IMR-90 (cell line): ENCODE data around the gene NEURL1. TPM values are rescaled to one million over a fixed set of nuclear protein-coding genes. Genes with fewer than 3 reads are reported as not detected.

ENCODE experiments used
- ATAC-seq: fragments of 200-7000 bp; cut with Tn5 transposase; 2 replicates; pipeline ENCODE4 v1.9.1; 2020; ENCODE audit warnings: low read depth, mild to moderate bottlenecking, moderate library complexity
- BruUV-seq: library from RNA; stranded (reverse); fragments of 400-500 nt; replicated peaks from 2 replicates; lab custom pipeline; 2021; lab: Mats Ljungman, UMichigan
- CTCF ChIA-PET: fragments of 300-600 bp; formaldehyde crosslinking; extraction: SDS; loops from one replicate; lab custom pipeline; 2021; ENCODE audit warnings: antibody characterized with exemption; lab: Yijun Ruan, JAX
- POLR2A ChIA-PET: fragments of 300-600 bp; sonication (Branson Sonifier 250); formaldehyde crosslinking; loops from one replicate; lab custom pipeline; 2022; ENCODE audit warnings: antibody characterized with exemption; ENCODE audit not compliant: unreplicated experiment; lab: Charles Lee
- DNase-seq: peaks from one replicate; pipeline ENCODE4 v3.0.0; 2013
- H2AFZ ChIP-seq: replicated peaks from 2 replicates; pipeline ENCODE3; 2013; ENCODE audit warnings: low read length, mild to moderate bottlenecking; ENCODE audit not compliant: poor library complexity
- H2AK5ac ChIP-seq: 2 replicates; pipeline ENCODE4 v1.6.1; 2013; ENCODE audit warnings: low read depth, low read length, inconsistent platforms
- H2AK9ac ChIP-seq: replicated peaks from 2 replicates; pipeline ENCODE3; 2013; ENCODE audit warnings: mild to moderate bottlenecking, low read depth, low read length, moderate library complexity; ENCODE audit not compliant: poor library complexity
- H2BK120ac ChIP-seq: 2 replicates; pipeline ENCODE4 v1.6.1; 2013; ENCODE audit warnings: low read depth, low read length, inconsistent platforms
- H2BK15ac ChIP-seq: 3 replicates; pipeline ENCODE4 v1.6.1; 2013; ENCODE audit warnings: low read depth, low read length, inconsistent platforms
- H2BK20ac ChIP-seq: 2 replicates; pipeline ENCODE4 v1.6.1; 2013; ENCODE audit warnings: low read depth, mild to moderate bottlenecking, inconsistent platforms, low read length, moderate library complexity
- H2BK5ac ChIP-seq: 2 replicates; pipeline ENCODE4 v1.6.1; 2013; ENCODE audit warnings: mild to moderate bottlenecking, low read depth, low read length, inconsistent platforms; ENCODE audit not compliant: poor library complexity, severe bottlenecking
- H3K14ac ChIP-seq: replicated peaks from 2 replicates; pipeline ENCODE4 v1.6.1; 2013; ENCODE audit warnings: low read depth, low read length, inconsistent platforms
- H3K18ac ChIP-seq: 2 replicates; pipeline ENCODE4 v1.6.1; 2013; ENCODE audit warnings: low read depth, low read length, control low read depth
- H3K23ac ChIP-seq: 2 replicates; pipeline ENCODE4 v1.6.1; 2013; ENCODE audit warnings: low read depth, low read length, inconsistent platforms
- H3K27ac ChIP-seq: 2 replicates; pipeline ENCODE4 v1.5.1; 2013; ENCODE audit warnings: mild to moderate bottlenecking, control low read depth, low read length; ENCODE audit not compliant: insufficient read depth
- H3K27me3 ChIP-seq: 2 replicates; pipeline ENCODE4 v1.6.1; 2013; ENCODE audit warnings: low read length; ENCODE audit not compliant: control insufficient read depth, insufficient read depth
- H3K36me3 ChIP-seq: 2 replicates; pipeline ENCODE4 v1.6.1; 2013; ENCODE audit warnings: low read length, mixed read lengths; ENCODE audit not compliant: control insufficient read depth, insufficient read depth
- H3K4ac ChIP-seq: 2 replicates; pipeline ENCODE4 v1.6.1; 2013; ENCODE audit warnings: low read depth, low read length, inconsistent platforms
- H3K4me1 ChIP-seq: 2 replicates; pipeline ENCODE4 v1.6.1; 2013; ENCODE audit warnings: low read length, mixed read lengths; ENCODE audit not compliant: control insufficient read depth, insufficient read depth
- H3K4me2 ChIP-seq: 2 replicates; pipeline ENCODE4 v1.6.1; 2013; ENCODE audit warnings: low read depth, mild to moderate bottlenecking, control low read depth, low read length, moderate library complexity
- H3K4me3 ChIP-seq: 2 replicates; pipeline ENCODE4 v1.5.1; 2013; ENCODE audit warnings: low read depth, mild to moderate bottlenecking, control low read depth, low read length, moderate library complexity; ENCODE audit not compliant: insufficient read depth
- H3K56ac ChIP-seq: 2 replicates; pipeline ENCODE4 v1.6.1; 2013; ENCODE audit warnings: low read length, inconsistent platforms; ENCODE audit not compliant: insufficient read depth; ENCODE audit errors: extremely low read depth
- H3K79me1 ChIP-seq, 2 experiments: 2 replicates each; pipeline ENCODE4 v1.6.1; 2013; ENCODE audit warnings: low read length in 2 of 2, inconsistent platforms in 1 of 2, low read depth in 1 of 2
- H3K9ac ChIP-seq: 2 replicates; pipeline ENCODE4 v1.6.1; 2013; ENCODE audit warnings: low read depth, low read length, control low read depth
- H3K9me1 ChIP-seq: 2 replicates; pipeline ENCODE4 v1.6.1; 2013; ENCODE audit warnings: low read length, inconsistent platforms; ENCODE audit not compliant: insufficient read depth
- H3K9me3 ChIP-seq: 2 replicates; pipeline ENCODE4 v1.6.1; 2013; ENCODE audit warnings: low read length; ENCODE audit not compliant: control insufficient read depth, insufficient read depth
- H4K20me1 ChIP-seq: 2 replicates; pipeline ENCODE4 v1.6.1; 2013; ENCODE audit warnings: low read length, inconsistent platforms; ENCODE audit not compliant: insufficient read depth
- H4K5ac ChIP-seq: 2 replicates; pipeline ENCODE4 v1.6.1; 2013; ENCODE audit warnings: mild to moderate bottlenecking, low read depth, low read length, control low read depth
- H4K8ac ChIP-seq, 2 experiments: 2 replicates each; pipeline ENCODE4 v1.6.1; 2013; ENCODE audit warnings: low read depth in 2 of 2, low read length in 2 of 2, control low read depth in 1 of 2, inconsistent platforms in 1 of 2
- H4K91ac ChIP-seq: 2 replicates; pipeline ENCODE4 v1.6.1; 2013; ENCODE audit warnings: low read depth, low read length, inconsistent platforms; ENCODE audit not compliant: insufficient read depth
- BHLHE40 ChIP-seq: fragments of 150-350 bp; IDR thresholded peaks from 2 replicates; pipeline ENCODE4 v1.6.1; 2016; ENCODE audit warnings: mild to moderate bottlenecking, low read depth, low read length
- CEBPB ChIP-seq: IDR thresholded peaks from 2 replicates; pipeline ENCODE4 v1.6.1; 2012; ENCODE audit warnings: low read depth, low read length, improper control_type of control experiment
- FOS ChIP-seq: fragments of 150-350 bp; IDR thresholded peaks from 2 replicates; pipeline ENCODE4 v1.6.1; 2016; ENCODE audit warnings: low read depth, low read length
- MAFK ChIP-seq: IDR thresholded peaks from 2 replicates; pipeline ENCODE4 v1.6.1; 2012; ENCODE audit warnings: low read depth, low read length, improper control_type of control experiment
- MAZ ChIP-seq: IDR thresholded peaks from 2 replicates; pipeline ENCODE4 v1.6.1; 2012; ENCODE audit warnings: low read depth, mild to moderate bottlenecking, low read length, improper control_type of control experiment, moderate library complexity, borderline replicate concordance
- NFE2L2 ChIP-seq: fragments of 150-350 bp; IDR thresholded peaks from 2 replicates; pipeline ENCODE4 v1.6.1; 2016; ENCODE audit warnings: low read depth, mild to moderate bottlenecking, low read length
- POLR2A ChIP-seq: IDR thresholded peaks from 2 replicates; pipeline ENCODE4 v1.6.1; 2012; ENCODE audit warnings: mild to moderate bottlenecking, low read depth, low read length
- RAD21 ChIP-seq: IDR thresholded peaks from 2 replicates; pipeline ENCODE4 v1.6.1; 2012; ENCODE audit warnings: low read length, improper control_type of control experiment
- RCOR1 ChIP-seq: IDR thresholded peaks from 2 replicates; pipeline ENCODE4 v1.6.1; 2012; ENCODE audit warnings: mild to moderate bottlenecking, low read length, improper control_type of control experiment; ENCODE audit not compliant: insufficient replicate concordance
- RFX5 ChIP-seq: IDR thresholded peaks from 2 replicates; pipeline ENCODE4 v1.8.0; 2012; ENCODE audit warnings: low read depth, mild to moderate bottlenecking, low read length, moderate library complexity
- SMC3 ChIP-seq: fragments of 150-350 bp; IDR thresholded peaks from 2 replicates; pipeline ENCODE4 v1.6.1; 2016; ENCODE audit warnings: low read depth, mild to moderate bottlenecking, antibody characterized with exemption, low read length, moderate library complexity
- WGBS, 2 experiments: methylation state at CpG; one replicate each; pipeline versions ENCODE4 v1.1.5 to v1.1.7; 2013; ENCODE audit warnings: missing lambda C conversion rate in 2 of 2; ENCODE audit not compliant: insufficient read length in 1 of 2; ENCODE audit errors: extremely low coverage in 2 of 2; 5-methylcytosine and 5-hydroxymethylcytosine counted together
- dilution Hi-C: fragments of 300-500 bp; cut with HindIII; formaldehyde crosslinking; loops from one replicate; pipeline ENCODE4 v1.14.3; 2018; ENCODE audit warnings: low sequenced_read_pairs; ENCODE audit not compliant: unreplicated experiment
- in situ Hi-C: fragments of 300-500 bp; cut with MboI; formaldehyde crosslinking; loops from 3 replicates; pipeline ENCODE4 v1.14.3; 2019; ENCODE audit warnings: low sequenced_read_pairs, inconsistent platforms, mixed read lengths
- intact Hi-C: fragments of 100-400 bp; cut with micrococcal nuclease; formaldehyde crosslinking; loops from 2 replicates; pipeline ENCODE4 v1.10.0; 2022
- polyA plus RNA-seq, 3 experiments: library from polyadenylated mRNA; depleted of rRNA; stranded (reverse); fragments of >200 nt; gene quantifications; 2 replicates each; pipeline ENCODE4 v1.2.3, GENCODE V29; 2012; ENCODE audit warnings: low replicate concordance in 1 of 3
- total RNA-seq: library from RNA; depleted of rRNA; stranded (reverse); fragments of >200 nt; gene quantifications from 2 replicates; pipeline ENCODE4 v1.2.3, GENCODE V29; 2012
- TF ChIP-seq, protein P1 (sequence below): fragments of 150-350 bp; IDR thresholded peaks from 2 replicates; pipeline ENCODE4 v1.6.1; 2016; ENCODE audit warnings: low read depth, mild to moderate bottlenecking, low read length, moderate library complexity, borderline replicate concordance

Gene NEURL1
- total and polyA plus RNA-seq, 2 of the 4 experiments (the other 2 are of a cell fraction) = 0.36 to 0.82 TPM

DNA sequence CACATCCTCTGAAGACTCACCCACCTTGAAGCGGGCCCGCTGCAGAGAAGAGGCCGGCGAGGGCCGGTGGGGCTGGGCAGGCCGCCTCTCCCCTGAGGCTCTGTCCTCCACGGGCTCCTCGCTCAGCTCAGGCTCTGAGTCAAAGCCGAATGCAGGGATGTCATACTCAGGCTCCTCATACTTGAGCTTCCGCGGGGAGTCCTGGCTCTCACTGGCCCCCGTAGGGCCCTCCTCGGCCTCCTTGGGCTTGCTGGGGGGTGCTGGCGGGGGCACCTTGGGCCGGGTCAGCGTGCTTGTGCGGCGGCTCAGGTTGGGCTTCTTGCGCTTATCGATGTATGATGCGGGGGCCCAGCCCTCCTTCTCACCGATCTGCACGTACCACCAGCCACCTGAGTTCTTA, 109.9 kb downstream of the NEURL1 start:
- H2AK5ac ChIP-seq = no peak overlapping the region

More for the DNA sequence above, 109.9 kb downstream of the NEURL1 start:
- no peak overlapping the region for H3K56ac ChIP-seq
- dilution Hi-C loops = no loop called here
- no peak overlapping the region for H4K91ac ChIP-seq
- H3K4me3 ChIP-seq = no peak overlapping the region
- no peak overlapping the region for H2AFZ ChIP-seq
- no peaks in the 10 kb centered on the region for H3K9me3 ChIP-seq
- no peak for TF ChIP-seq NFE2L2
- TF ChIP-seq CEBPB = no peak
- TF ChIP-seq MAFK = no peak
- no peak for TF ChIP-seq BHLHE40
- no peak for TF ChIP-seq RCOR1
- TF ChIP-seq, protein P1, sequence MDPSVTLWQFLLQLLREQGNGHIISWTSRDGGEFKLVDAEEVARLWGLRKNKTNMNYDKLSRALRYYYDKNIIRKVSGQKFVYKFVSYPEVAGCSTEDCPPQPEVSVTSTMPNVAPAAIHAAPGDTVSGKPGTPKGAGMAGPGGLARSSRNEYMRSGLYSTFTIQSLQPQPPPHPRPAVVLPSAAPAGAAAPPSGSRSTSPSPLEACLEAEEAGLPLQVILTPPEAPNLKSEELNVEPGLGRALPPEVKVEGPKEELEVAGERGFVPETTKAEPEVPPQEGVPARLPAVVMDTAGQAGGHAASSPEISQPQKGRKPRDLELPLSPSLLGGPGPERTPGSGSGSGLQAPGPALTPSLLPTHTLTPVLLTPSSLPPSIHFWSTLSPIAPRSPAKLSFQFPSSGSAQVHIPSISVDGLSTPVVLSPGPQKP = no peak
- no peak for TF ChIP-seq SMC3
- TF ChIP-seq RFX5 = no peak
- TF ChIP-seq FOS = no peak
- no peak for TF ChIP-seq RAD21
- no peak for TF ChIP-seq POLR2A
- TF ChIP-seq MAZ = no peak
- no peak overlapping the region for H3K27ac ChIP-seq
- H3K14ac ChIP-seq = no peak overlapping the region
- CTCF ChIA-PET = no interaction called here
- WGBS, 2 experiments = 95% methylated on average over 12 of the region's 23 CpGs; no CpG with 5 or more reads in 1 of the 2 experiments
- DNase-seq = no peak
- H3K27me3 ChIP-seq = no peaks in the 10 kb centered on the region
- no peak overlapping the region for H2BK120ac ChIP-seq
- H4K8ac ChIP-seq = no peak overlapping the region
- no peaks in the 10 kb centered on the region for H3K4me1 ChIP-seq
- no peak for ATAC-seq
- H2BK5ac ChIP-seq = no peak overlapping the region
- H3K4ac ChIP-seq = no peak overlapping the region
- POLR2A ChIA-PET = no interaction called here
- no peak overlapping the region for H3K18ac ChIP-seq
- H3K9me1 ChIP-seq = no peaks in the 10 kb centered on the region
- intact Hi-C loops = no loop called here
- in situ Hi-C loops = no loop called here
- BruUV-seq = no TSS peak
- no peak overlapping the region for H3K23ac ChIP-seq
- no peak overlapping the region for H3K9ac ChIP-seq
- no peak overlapping the region for H2BK20ac ChIP-seq
- H3K4me2 ChIP-seq = no peak overlapping the region
- peaks cover 0 to 24% of the 10 kb centered on the region in 2 experiments; a peak in 2 of 4 replicates for H3K79me1 ChIP-seq
- H4K5ac ChIP-seq = no peak overlapping the region
- peaks cover 3% of the 10 kb centered on the region; the same call in 1 of the 2 replicates for H4K20me1 ChIP-seq
- no peak overlapping the region for H2BK15ac ChIP-seq
- no peak overlapping the region for H2AK9ac ChIP-seq
- H3K36me3 ChIP-seq = peaks cover 46% of the 10 kb centered on the region
